Skeletal muscle satellite cell (primary cell): Measurements from ENCODE around the gene CPN2.

Source experiments
- H3K27me3 ChIP-seq: 2 replicates; pipeline ENCODE4 v1.7.0; 2013; ENCODE audit warnings: low read length; ENCODE audit not compliant: control insufficient read depth, insufficient read depth
- H3K36me3 ChIP-seq: 2 replicates; pipeline ENCODE4 v1.7.0; 2013; ENCODE audit warnings: mild to moderate bottlenecking, control low read depth, low read length; ENCODE audit not compliant: insufficient read depth
- H3K4me1 ChIP-seq: 2 replicates; pipeline ENCODE4 v1.7.0; 2013; ENCODE audit warnings: low read length; ENCODE audit not compliant: control insufficient read depth, insufficient read depth
- H3K4me2 ChIP-seq: 2 replicates; pipeline ENCODE4 v1.7.0; 2013; ENCODE audit warnings: mild to moderate bottlenecking, low read length
- H3K4me3 ChIP-seq: 2 replicates; pipeline ENCODE4 v1.7.0; 2013; ENCODE audit warnings: low read length
- H3K9ac ChIP-seq: 2 replicates; pipeline ENCODE4 v1.7.0; 2013; ENCODE audit warnings: mild to moderate bottlenecking, low read depth, low read length, moderate library complexity
- H3K9me3 ChIP-seq: replicated peaks from 2 replicates; pipeline ENCODE4 v1.7.0; 2013; ENCODE audit warnings: mild to moderate bottlenecking, control low read depth, low read length

Gene CPN2

GRCh38 chr3:194333212-194333980 lies 17.7 kb downstream of the CPN2 start:
- Histone ChIP-seq H3K27me3 (peaks cover 64% of the 10 kb centered on the region), H3K9ac (peak overlapping the region; percentile 51)

GRCh38 chr3:194332858-194333211 lies 18.3 kb downstream of the CPN2 start:
- peaks cover 64% of the 10 kb centered on the region for H3K27me3 ChIP-seq
- H3K9me3 ChIP-seq: no peaks in the 10 kb centered on the region
- no peak overlapping the region for H3K4me2 ChIP-seq
- no peaks in the 10 kb centered on the region for H3K36me3 ChIP-seq
- no peak overlapping the region for H3K4me3 ChIP-seq
- peaks cover 12% of the 10 kb centered on the region for H3K4me1 ChIP-seq
- no peak overlapping the region for H3K9ac ChIP-seq

More at GRCh38 chr3:194333212-194333980, 17.7 kb downstream of the CPN2 start:
- Histone ChIP-seq H3K4me3 (peak overlapping the region; percentile 65), H3K4me1 (peaks cover 12% of the 10 kb centered on the region), H3K4me2 (peak overlapping the region; percentile 83), H3K36me3 (no peaks in the 10 kb centered on the region), H3K9me3 (no peaks in the 10 kb centered on the region)

- no peaks in the 10 kb centered on the region for H3K36me3 ChIP-seq
- H3K9me3 ChIP-seq: no peaks in the 10 kb centered on the region
- peaks cover 12% of the 10 kb centered on the region for H3K4me1 ChIP-seq
- H3K4me2 ChIP-seq: no peak overlapping the region
- peaks cover 51% of the 10 kb centered on the region for H3K27me3 ChIP-seq
- H3K4me3 ChIP-seq: no peak overlapping the region
- H3K9ac ChIP-seq: no peak overlapping the region
Observed at GRCh38 chr3:194330579-194330978, 20.5 kb downstream of the CPN2 start.

- H3K4me3 ChIP-seq: no peak overlapping the region
- no peak overlapping the region for H3K9ac ChIP-seq
- no peak overlapping the region for H3K4me2 ChIP-seq
- H3K4me1 ChIP-seq: peaks cover 12% of the 10 kb centered on the region
- no peaks in the 10 kb centered on the region for H3K9me3 ChIP-seq
- no peaks in the 10 kb centered on the region for H3K36me3 ChIP-seq
- peaks cover 47% of the 10 kb centered on the region for H3K27me3 ChIP-seq
Observed at GRCh38 chr3:194330160-194330559, 21.0 kb downstream of the CPN2 start.

GRCh38 chr3:194329583-194329965 lies 21.6 kb downstream of the CPN2 start:
- peaks cover 47% of the 10 kb centered on the region for H3K27me3 ChIP-seq

GRCh38 chr3:194328942-194329582 lies 22.1 kb downstream of the CPN2 start:
- H3K4me3 ChIP-seq: no peak overlapping the region

More at GRCh38 chr3:194329583-194329965, 21.6 kb downstream of the CPN2 start:
- H3K9me3 ChIP-seq: no peaks in the 10 kb centered on the region
- H3K4me3 ChIP-seq: no peak overlapping the region
- no peak overlapping the region for H3K9ac ChIP-seq
- no peaks in the 10 kb centered on the region for H3K36me3 ChIP-seq
- H3K4me2 ChIP-seq: no peak overlapping the region
- H3K4me1 ChIP-seq: peaks cover 12% of the 10 kb centered on the region

GRCh38 chr3:194328053-194328657 lies 23.0 kb downstream of the CPN2 start:
- Histone ChIP-seq H3K4me2 (peak overlapping the region; percentile 8), H3K4me1 (peaks cover 17% of the 10 kb centered on the region), H3K36me3 (no peaks in the 10 kb centered on the region), H3K9ac (no peak overlapping the region), H3K4me3 (no peak overlapping the region), H3K27me3 (peaks cover 47% of the 10 kb centered on the region), H3K9me3 (no peaks in the 10 kb centered on the region)

More at GRCh38 chr3:194328942-194329582, 22.1 kb downstream of the CPN2 start:
- peaks cover 49% of the 10 kb centered on the region for H3K27me3 ChIP-seq
- peaks cover 16% of the 10 kb centered on the region for H3K4me1 ChIP-seq
- no peak overlapping the region for H3K9ac ChIP-seq
- peak overlapping the region; percentile 8 for H3K4me2 ChIP-seq
- H3K9me3 ChIP-seq: no peaks in the 10 kb centered on the region
- no peaks in the 10 kb centered on the region for H3K36me3 ChIP-seq

- peaks cover 39% of the 10 kb centered on the region for H3K27me3 ChIP-seq
- no peaks in the 10 kb centered on the region for H3K36me3 ChIP-seq
- H3K9me3 ChIP-seq: no peaks in the 10 kb centered on the region
- peaks cover 19% of the 10 kb centered on the region for H3K4me1 ChIP-seq
- H3K9ac ChIP-seq: no peak overlapping the region
- no peak overlapping the region for H3K4me3 ChIP-seq
- no peak overlapping the region for H3K4me2 ChIP-seq
Observed at GRCh38 chr3:194327218-194328052, 23.7 kb downstream of the CPN2 start.

GRCh38 chr3:194326968-194327217 lies 24.2 kb downstream of the CPN2 start:
- Histone ChIP-seq H3K4me1 (peaks cover 23% of the 10 kb centered on the region), H3K36me3 (no peaks in the 10 kb centered on the region), H3K9ac (no peak overlapping the region)

GRCh38 chr3:194326192-194326967 lies 24.7 kb downstream of the CPN2 start:
- peaks cover 35% of the 10 kb centered on the region for H3K27me3 ChIP-seq
- no peak overlapping the region for H3K4me2 ChIP-seq
- H3K4me1 ChIP-seq: peaks cover 23% of the 10 kb centered on the region
- no peak overlapping the region for H3K4me3 ChIP-seq
- no peaks in the 10 kb centered on the region for H3K9me3 ChIP-seq
- H3K9ac ChIP-seq: no peak overlapping the region
- no peaks in the 10 kb centered on the region for H3K36me3 ChIP-seq

More at GRCh38 chr3:194326968-194327217, 24.2 kb downstream of the CPN2 start:
- H3K4me2 ChIP-seq: no peak overlapping the region
- no peaks in the 10 kb centered on the region for H3K9me3 ChIP-seq
- peaks cover 35% of the 10 kb centered on the region for H3K27me3 ChIP-seq
- no peak overlapping the region for H3K4me3 ChIP-seq
